ENCODE results near the gene DHDDS. TPM values are rescaled to one million over a fixed set of nuclear protein-coding genes. Genes with fewer than 3 reads are reported as not detected.
A peak's percentile ranks its signal among the peaks of the same experiment; 100 is the strongest.

Gene DHDDS
- total and polyA plus RNA-seq, 2 of the 13 experiments (the other 11 are each of a cell fraction or from before 2014, with no cell fraction given) = 18.9 to 28.3 TPM

GRCh38 chr1:26500488-26501175 lies 68.5 kb downstream of the DHDDS start (continued):
- TF ChIP-seq, protein P1, sequence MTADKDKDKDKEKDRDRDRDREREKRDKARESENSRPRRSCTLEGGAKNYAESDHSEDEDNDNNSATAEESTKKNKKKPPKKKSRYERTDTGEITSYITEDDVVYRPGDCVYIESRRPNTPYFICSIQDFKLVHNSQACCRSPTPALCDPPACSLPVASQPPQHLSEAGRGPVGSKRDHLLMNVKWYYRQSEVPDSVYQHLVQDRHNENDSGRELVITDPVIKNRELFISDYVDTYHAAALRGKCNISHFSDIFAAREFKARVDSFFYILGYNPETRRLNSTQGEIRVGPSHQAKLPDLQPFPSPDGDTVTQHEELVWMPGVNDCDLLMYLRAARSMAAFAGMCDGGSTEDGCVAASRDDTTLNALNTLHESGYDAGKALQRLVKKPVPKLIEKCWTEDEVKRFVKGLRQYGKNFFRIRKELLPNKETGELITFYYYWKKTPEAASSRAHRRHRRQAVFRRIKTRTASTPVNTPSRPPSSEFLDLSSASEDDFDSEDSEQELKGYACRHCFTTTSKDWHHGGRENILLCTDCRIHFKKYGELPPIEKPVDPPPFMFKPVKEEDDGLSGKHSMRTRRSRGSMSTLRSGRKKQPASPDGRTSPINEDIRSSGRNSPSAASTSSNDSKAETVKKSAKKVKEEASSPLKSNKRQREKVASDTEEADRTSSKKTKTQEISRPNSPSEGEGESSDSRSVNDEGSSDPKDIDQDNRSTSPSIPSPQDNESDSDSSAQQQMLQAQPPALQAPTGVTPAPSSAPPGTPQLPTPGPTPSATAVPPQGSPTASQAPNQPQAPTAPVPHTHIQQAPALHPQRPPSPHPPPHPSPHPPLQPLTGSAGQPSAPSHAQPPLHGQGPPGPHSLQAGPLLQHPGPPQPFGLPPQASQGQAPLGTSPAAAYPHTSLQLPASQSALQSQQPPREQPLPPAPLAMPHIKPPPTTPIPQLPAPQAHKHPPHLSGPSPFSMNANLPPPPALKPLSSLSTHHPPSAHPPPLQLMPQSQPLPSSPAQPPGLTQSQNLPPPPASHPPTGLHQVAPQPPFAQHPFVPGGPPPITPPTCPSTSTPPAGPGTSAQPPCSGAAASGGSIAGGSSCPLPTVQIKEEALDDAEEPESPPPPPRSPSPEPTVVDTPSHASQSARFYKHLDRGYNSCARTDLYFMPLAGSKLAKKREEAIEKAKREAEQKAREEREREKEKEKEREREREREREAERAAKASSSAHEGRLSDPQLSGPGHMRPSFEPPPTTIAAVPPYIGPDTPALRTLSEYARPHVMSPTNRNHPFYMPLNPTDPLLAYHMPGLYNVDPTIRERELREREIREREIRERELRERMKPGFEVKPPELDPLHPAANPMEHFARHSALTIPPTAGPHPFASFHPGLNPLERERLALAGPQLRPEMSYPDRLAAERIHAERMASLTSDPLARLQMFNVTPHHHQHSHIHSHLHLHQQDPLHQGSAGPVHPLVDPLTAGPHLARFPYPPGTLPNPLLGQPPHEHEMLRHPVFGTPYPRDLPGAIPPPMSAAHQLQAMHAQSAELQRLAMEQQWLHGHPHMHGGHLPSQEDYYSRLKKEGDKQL (CRISPR knock-in tag; IDR thresholded peaks at IDR 0.05; ENCODE audit: low read depth) = no peak; the same call in 1 of the 2 replicates
- TF ChIP-seq, protein P2, sequence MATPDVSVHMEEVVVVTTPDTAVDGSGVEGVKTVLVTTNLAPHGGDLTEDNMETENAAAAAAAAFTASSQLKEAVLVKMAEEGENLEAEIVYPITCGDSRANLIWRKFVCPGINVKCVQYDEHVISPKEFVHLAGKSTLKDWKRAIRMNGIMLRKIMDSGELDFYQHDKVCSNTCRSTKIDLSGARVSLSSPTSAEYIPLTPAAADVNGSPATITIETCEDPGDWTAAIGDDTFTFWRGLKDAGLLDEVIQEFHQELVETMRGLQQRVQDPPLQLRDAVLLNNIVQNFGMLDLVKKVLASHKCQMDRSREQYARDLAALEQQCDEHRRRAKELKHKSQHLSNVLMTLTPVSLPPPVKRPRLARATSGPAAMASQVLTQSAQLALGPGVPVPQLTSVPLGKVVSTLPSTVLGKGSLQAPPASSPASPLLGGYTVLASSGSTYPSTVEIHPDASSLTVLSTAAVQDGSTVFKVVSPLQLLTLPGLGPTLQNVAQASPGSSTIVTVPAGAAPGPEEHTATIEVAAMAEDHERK (CRISPR knock-in tag; IDR thresholded peaks at IDR 0.05; ENCODE audit: low read depth) = no peak
- TF ChIP-seq ZNF256 (CRISPR knock-in tag; conservative IDR thresholded peaks at IDR 0.05) (no peak), ARNTL (CRISPR knock-in tag; IDR thresholded peaks at IDR 0.05) (peak; percentile 98), MXI1 (IDR thresholded peaks at IDR 0.05; ENCODE audit: borderline replicate concordance, low read depth, low read length) (peak; percentile 15; the same call in 1 of the 3 replicates), XBP1 (CRISPR knock-in tag; IDR thresholded peaks at IDR 0.05) (no peak), CCDC6 (CRISPR knock-in tag; IDR thresholded peaks at IDR 0.05) (peak; percentile 80), ZBTB7A (CRISPR knock-in tag; IDR thresholded peaks at IDR 0.05) (peak; percentile 41; the same call in 1 of the 2 replicates), STAT6 (CRISPR knock-in tag; IDR thresholded peaks at IDR 0.05; ENCODE audit: borderline replicate concordance) (0 out of 2 replicates have a peak, but pooled peaks have one; percentile 75), POLR2A (IDR thresholded peaks at IDR 0.05; ENCODE audit: insufficient read depth in 1 of 2, low read depth in 2 of 2, low read length in 2 of 2) (peak in 1 of 2 experiments; percentile 90; a peak in 2 of 4 replicates), BRD4 (CRISPR knock-in tag; IDR thresholded peaks at IDR 0.05) (no peak), ZNF329 (CRISPR knock-in tag; IDR thresholded peaks at IDR 0.05; ENCODE audit: low read depth) (peak; percentile 71; the same call in 1 of the 2 replicates), MBNL3 (CRISPR knock-in tag; conservative IDR thresholded peaks at IDR 0.05) (no peak), PPARG (CRISPR knock-in tag; conservative IDR thresholded peaks at IDR 0.05) (no peak)
- TF ChIP-seq, protein P3, sequence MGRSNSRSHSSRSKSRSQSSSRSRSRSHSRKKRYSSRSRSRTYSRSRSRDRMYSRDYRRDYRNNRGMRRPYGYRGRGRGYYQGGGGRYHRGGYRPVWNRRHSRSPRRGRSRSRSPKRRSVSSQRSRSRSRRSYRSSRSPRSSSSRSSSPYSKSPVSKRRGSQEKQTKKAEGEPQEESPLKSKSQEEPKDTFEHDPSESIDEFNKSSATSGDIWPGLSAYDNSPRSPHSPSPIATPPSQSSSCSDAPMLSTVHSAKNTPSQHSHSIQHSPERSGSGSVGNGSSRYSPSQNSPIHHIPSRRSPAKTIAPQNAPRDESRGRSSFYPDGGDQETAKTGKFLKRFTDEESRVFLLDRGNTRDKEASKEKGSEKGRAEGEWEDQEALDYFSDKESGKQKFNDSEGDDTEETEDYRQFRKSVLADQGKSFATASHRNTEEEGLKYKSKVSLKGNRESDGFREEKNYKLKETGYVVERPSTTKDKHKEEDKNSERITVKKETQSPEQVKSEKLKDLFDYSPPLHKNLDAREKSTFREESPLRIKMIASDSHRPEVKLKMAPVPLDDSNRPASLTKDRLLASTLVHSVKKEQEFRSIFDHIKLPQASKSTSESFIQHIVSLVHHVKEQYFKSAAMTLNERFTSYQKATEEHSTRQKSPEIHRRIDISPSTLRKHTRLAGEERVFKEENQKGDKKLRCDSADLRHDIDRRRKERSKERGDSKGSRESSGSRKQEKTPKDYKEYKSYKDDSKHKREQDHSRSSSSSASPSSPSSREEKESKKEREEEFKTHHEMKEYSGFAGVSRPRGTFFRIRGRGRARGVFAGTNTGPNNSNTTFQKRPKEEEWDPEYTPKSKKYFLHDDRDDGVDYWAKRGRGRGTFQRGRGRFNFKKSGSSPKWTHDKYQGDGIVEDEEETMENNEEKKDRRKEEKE (IDR thresholded peaks at IDR 0.05) = no peak
- TF ChIP-seq, protein P4, sequence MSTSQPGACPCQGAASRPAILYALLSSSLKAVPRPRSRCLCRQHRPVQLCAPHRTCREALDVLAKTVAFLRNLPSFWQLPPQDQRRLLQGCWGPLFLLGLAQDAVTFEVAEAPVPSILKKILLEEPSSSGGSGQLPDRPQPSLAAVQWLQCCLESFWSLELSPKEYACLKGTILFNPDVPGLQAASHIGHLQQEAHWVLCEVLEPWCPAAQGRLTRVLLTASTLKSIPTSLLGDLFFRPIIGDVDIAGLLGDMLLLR (CRISPR knock-in tag; IDR thresholded peaks at IDR 0.05) = peak; percentile 78; the same call in 1 of the 2 replicates
